ENCODE results near the gene MEDAG. TPM values are rescaled to one million over a fixed set of nuclear protein-coding genes. Genes with fewer than 3 reads are reported as not detected.

MEDAG gene
- total RNA-seq, 2 experiments from 2014 or later: 0.19 TPM; not detected in 1

- H3K4me3 ChIP-seq (ENCODE audit: low read depth, low read length, poor library complexity, severe bottlenecking): no peak overlapping the region
- POLR2A ChIA-PET: no interaction called here
- CTCF ChIA-PET (ENCODE audit: unreplicated experiment): no interaction called here
- H3K9me3 ChIP-seq (ENCODE audit: low read length): no peaks in the 10 kb centered on the region
- H3K27ac ChIP-seq (ENCODE audit: low read depth, low read length, poor library complexity, severe bottlenecking): no peak overlapping the region
- TF ChIP-seq EZH2phosphoT487 (IDR thresholded peaks at IDR 0.05; ENCODE audit: borderline replicate concordance, low read depth, low read length): no peak
- TF ChIP-seq CTCF (conservative IDR thresholded peaks at IDR 0.05; ENCODE audit: low read length): no peak
- no peaks in the 10 kb centered on the region for H3K36me3 ChIP-seq (ENCODE audit: insufficient read depth, low read length)
- H3K4me2 ChIP-seq (ENCODE audit: low read length): no peak overlapping the region
- no peaks in the 10 kb centered on the region for H3K4me1 ChIP-seq (ENCODE audit: insufficient read depth, low read length, poor library complexity, severe bottlenecking)
- no peaks in the 10 kb centered on the region for H3K9me2 ChIP-seq (ENCODE audit: insufficient read depth, low read length)
- H3K79me2 ChIP-seq (ENCODE audit: insufficient read depth, low read depth, low read length): no peaks in the 10 kb centered on the region
- no peak overlapping the region for H2AFZ ChIP-seq (ENCODE audit: low read length)
- no peak for DNase-seq (ENCODE audit: low spot score)
- H4K20me1 ChIP-seq (ENCODE audit: insufficient read depth, low read length): no peaks in the 10 kb centered on the region
- intact Hi-C loops (cut with micrococcal nuclease; ENCODE audit: unreplicated experiment): no loop called here
- no TSS peak for BruUV-seq (replicated peaks)
Observed at GRCh38 chr13:30904043-30904442, 2.0 kb upstream of the MEDAG start.

GRCh38 chr13:30906411-30907051 lies 460 bp downstream of the MEDAG start:
- ChIA-PET CTCF (ENCODE audit: unreplicated experiment) (no interaction called here), POLR2A (no interaction called here)
- Histone ChIP-seq H3K9me2 (ENCODE audit: insufficient read depth, low read length) (no peaks in the 10 kb centered on the region), H3K27ac (ENCODE audit: low read depth, low read length, poor library complexity, severe bottlenecking) (no peak overlapping the region), H3K9me3 (ENCODE audit: low read length) (no peaks in the 10 kb centered on the region), H3K36me3 (ENCODE audit: insufficient read depth, low read length) (no peaks in the 10 kb centered on the region), H4K20me1 (ENCODE audit: insufficient read depth, low read length) (no peaks in the 10 kb centered on the region), H3K79me2 (ENCODE audit: insufficient read depth, low read depth, low read length) (no peaks in the 10 kb centered on the region), H3K4me1 (ENCODE audit: insufficient read depth, low read length, poor library complexity, severe bottlenecking) (no peaks in the 10 kb centered on the region), H3K4me2 (ENCODE audit: low read length) (no peak overlapping the region), H2AFZ (ENCODE audit: low read length) (no peak overlapping the region), H3K4me3 (ENCODE audit: low read depth, low read length, poor library complexity, severe bottlenecking) (no peak overlapping the region)
- BruUV-seq (replicated peaks): no TSS peak
- no peak for DNase-seq (ENCODE audit: low spot score)
- TF ChIP-seq EZH2phosphoT487 (IDR thresholded peaks at IDR 0.05; ENCODE audit: borderline replicate concordance, low read depth, low read length) (no peak), CTCF (conservative IDR thresholded peaks at IDR 0.05; ENCODE audit: low read length) (no peak)
- intact Hi-C loops (cut with micrococcal nuclease; ENCODE audit: unreplicated experiment): no loop called here

GRCh38 chr13:30907121-30907861 lies 1.2 kb downstream of the MEDAG start:
- no peak overlapping the region for H3K4me3 ChIP-seq (ENCODE audit: low read depth, low read length, poor library complexity, severe bottlenecking)
- H3K9me2 ChIP-seq (ENCODE audit: insufficient read depth, low read length): no peaks in the 10 kb centered on the region
- H3K4me2 ChIP-seq (ENCODE audit: low read length): no peak overlapping the region
- no peaks in the 10 kb centered on the region for H3K36me3 ChIP-seq (ENCODE audit: insufficient read depth, low read length)
- H3K4me1 ChIP-seq (ENCODE audit: insufficient read depth, low read length, poor library complexity, severe bottlenecking): no peaks in the 10 kb centered on the region
- H3K27ac ChIP-seq (ENCODE audit: low read depth, low read length, poor library complexity, severe bottlenecking): no peak overlapping the region
- ChIA-PET POLR2A (no interaction called here), CTCF (ENCODE audit: unreplicated experiment) (no interaction called here)
- no peaks in the 10 kb centered on the region for H4K20me1 ChIP-seq (ENCODE audit: insufficient read depth, low read length)
- TF ChIP-seq CTCF (conservative IDR thresholded peaks at IDR 0.05; ENCODE audit: low read length): no peak
- no peak for TF ChIP-seq EZH2phosphoT487 (IDR thresholded peaks at IDR 0.05; ENCODE audit: borderline replicate concordance, low read depth, low read length)
- no peaks in the 10 kb centered on the region for H3K79me2 ChIP-seq (ENCODE audit: insufficient read depth, low read depth, low read length)
- H2AFZ ChIP-seq (ENCODE audit: low read length): no peak overlapping the region
- DNase-seq (ENCODE audit: low spot score): no peak
- intact Hi-C loops (cut with micrococcal nuclease; ENCODE audit: unreplicated experiment): no loop called here
- no peaks in the 10 kb centered on the region for H3K9me3 ChIP-seq (ENCODE audit: low read length)
- BruUV-seq (replicated peaks): no TSS peak
